BJ (cell line): ENCODE measurements around the gene HLA-DOA. TPM values are rescaled to one million over a fixed set of nuclear protein-coding genes. Genes with fewer than 3 reads are reported as not detected.

Source experiments
- CTCF ChIA-PET: fragments of 350-600 bp; formaldehyde crosslinking; extraction: SDS; loops from one replicate; lab custom pipeline; 2021; ENCODE audit warnings: antibody characterized with exemption, inconsistent platforms; lab: Yijun Ruan, JAX
- POLR2A ChIA-PET: fragments of 300-600 bp; sonication (Branson Sonifier 250); formaldehyde crosslinking; extraction: SDS; loops from one replicate; lab custom pipeline; 2021; ENCODE audit warnings: antibody characterized with exemption; lab: Charles Lee
- DNase-seq: peaks from one replicate; pipeline ENCODE4 v3.0.0-alpha.2; 2011; ENCODE audit warnings: low read depth
- H3K27me3 ChIP-seq: 2 replicates; pipeline ENCODE4 v1.6.0; 2011; ENCODE audit warnings: low read length; ENCODE audit not compliant: control insufficient read depth, insufficient read depth
- H3K36me3 ChIP-seq: 2 replicates; pipeline ENCODE4 v1.5.1; 2011; ENCODE audit warnings: low read length; ENCODE audit not compliant: control insufficient read depth, insufficient read depth
- H3K4me3 ChIP-seq: 2 replicates; pipeline ENCODE4 v1.5.1; 2011; ENCODE audit warnings: low read depth, mild to moderate bottlenecking, control low read depth, low read length
- polyA plus RNA-seq: library from polyadenylated mRNA; depleted of rRNA; stranded (reverse); fragments of >200 nt; gene quantifications from 2 replicates; pipeline ENCODE4 v1.2.3, GENCODE V29; 2011
- TF ChIP-seq, protein P1 (sequence below): IDR thresholded peaks from 2 replicates; pipeline ENCODE4 v1.5.1; 2011; ENCODE audit warnings: low read depth, mild to moderate bottlenecking, control low read depth, inconsistent platforms, low read length, moderate library complexity; ENCODE audit not compliant: insufficient read depth

The HLA-DOA gene
- polyA plus RNA-seq, 1 experiment, result not detected

DNA sequence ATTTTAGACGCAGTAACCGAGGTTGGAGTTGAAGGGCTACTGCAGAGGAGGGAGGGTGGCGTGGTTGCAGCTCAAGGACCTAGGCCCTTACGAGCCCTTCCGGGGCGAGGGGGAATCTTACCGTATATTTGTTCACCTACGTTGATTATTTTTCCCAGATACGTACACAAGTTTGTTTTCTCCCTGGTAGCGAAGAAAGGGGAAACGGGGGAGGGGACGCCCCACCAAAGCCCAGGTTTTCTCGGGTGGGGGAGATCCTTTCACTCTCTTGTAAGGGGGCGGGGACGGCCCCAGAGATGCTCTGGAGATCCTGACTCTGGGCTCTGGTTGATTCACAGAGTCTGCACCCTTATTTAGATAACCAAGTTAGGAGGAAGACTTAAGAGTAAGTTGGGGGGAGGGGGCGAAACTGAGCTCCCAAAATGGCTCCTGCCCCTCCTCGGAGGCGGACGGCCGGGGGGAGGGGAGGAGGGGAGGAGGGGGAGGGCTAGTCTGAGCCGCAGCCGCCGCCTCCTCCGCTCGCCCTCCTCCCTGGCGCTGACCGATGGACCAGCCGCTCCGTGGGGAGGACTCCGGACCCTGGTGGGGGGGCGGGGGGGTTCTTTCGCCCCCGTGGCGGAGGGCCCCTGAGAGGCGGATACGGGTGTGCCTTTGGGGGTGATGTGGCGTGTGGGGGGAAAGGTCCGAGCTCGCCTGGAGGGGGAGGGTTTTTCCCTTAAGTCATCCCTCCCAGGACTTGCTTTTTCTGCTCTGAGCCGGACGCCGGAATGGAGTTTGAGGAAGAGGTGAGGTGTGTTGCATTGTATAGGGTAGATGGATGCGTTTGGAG lies 38.8 kb downstream of the HLA-DOA start:
- POLR2A ChIA-PET, result interaction anchor here (1.5 to 2.0 kb wide), 3 partner anchors 13 to 117 kb away, joined by 8 to 21 read pairs (median 17); partner anchors contain the start of genes PSMB9 and TAP1
- TF ChIP-seq, protein P1, sequence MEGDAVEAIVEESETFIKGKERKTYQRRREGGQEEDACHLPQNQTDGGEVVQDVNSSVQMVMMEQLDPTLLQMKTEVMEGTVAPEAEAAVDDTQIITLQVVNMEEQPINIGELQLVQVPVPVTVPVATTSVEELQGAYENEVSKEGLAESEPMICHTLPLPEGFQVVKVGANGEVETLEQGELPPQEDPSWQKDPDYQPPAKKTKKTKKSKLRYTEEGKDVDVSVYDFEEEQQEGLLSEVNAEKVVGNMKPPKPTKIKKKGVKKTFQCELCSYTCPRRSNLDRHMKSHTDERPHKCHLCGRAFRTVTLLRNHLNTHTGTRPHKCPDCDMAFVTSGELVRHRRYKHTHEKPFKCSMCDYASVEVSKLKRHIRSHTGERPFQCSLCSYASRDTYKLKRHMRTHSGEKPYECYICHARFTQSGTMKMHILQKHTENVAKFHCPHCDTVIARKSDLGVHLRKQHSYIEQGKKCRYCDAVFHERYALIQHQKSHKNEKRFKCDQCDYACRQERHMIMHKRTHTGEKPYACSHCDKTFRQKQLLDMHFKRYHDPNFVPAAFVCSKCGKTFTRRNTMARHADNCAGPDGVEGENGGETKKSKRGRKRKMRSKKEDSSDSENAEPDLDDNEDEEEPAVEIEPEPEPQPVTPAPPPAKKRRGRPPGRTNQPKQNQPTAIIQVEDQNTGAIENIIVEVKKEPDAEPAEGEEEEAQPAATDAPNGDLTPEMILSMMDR, result no peak; the same call in 1 of the 2 replicates
- Histone ChIP-seq H3K4me3 (peak overlapping the region; percentile 74), H3K36me3 (peaks cover 17% of the 10 kb centered on the region), H3K27me3 (no peaks in the 10 kb centered on the region)
- DNase-seq, result no peak
- CTCF ChIA-PET, result interaction anchor here (0.9 to 4.4 kb wide), 6 partner anchors 14 to 132 kb away, joined by 3 to 42 read pairs (median 8); partner anchors contain the start of genes HLA-DMA and TAP2

GRCh38 chr6:32969685-32970412 lies 39.5 kb downstream of the HLA-DOA start:
- peak; percentile 77 for DNase-seq
- Histone ChIP-seq H3K27me3 (no peaks in the 10 kb centered on the region), H3K36me3 (peaks cover 16% of the 10 kb centered on the region), H3K4me3 (peak overlapping the region; percentile 74)
- ChIA-PET CTCF (interaction anchor here (0.6 to 4.7 kb wide), 6 partner anchors 14 to 1721 kb away, joined by 3 to 61 read pairs (median 6); partner anchors contain the start of genes HLA-DMA and TAP2), POLR2A (interaction anchor here (0.6 to 1.6 kb wide), 2 partner anchors 116 to 238 kb away, joined by 8 to 20 read pairs; partner anchors contain the start of genes PSMB9, RING1 and TAP1)
- TF ChIP-seq, protein P1, result peak; percentile 15; the same call in 1 of the 2 replicates

GRCh38 chr6:32968867-32969684 lies 40.3 kb downstream of the HLA-DOA start:
- CTCF ChIA-PET, result interaction anchor here (0.6 to 4.7 kb wide), 5 partner anchors 14 to 1721 kb away, joined by 3 to 61 read pairs (median 4); partner anchors contain the start of genes HLA-DMA and TAP2
- H3K36me3 ChIP-seq, result peaks cover 10% of the 10 kb centered on the region
- H3K27me3 ChIP-seq, result no peaks in the 10 kb centered on the region
- no peak for DNase-seq
- H3K4me3 ChIP-seq, result peak overlapping the region; percentile 74
- POLR2A ChIA-PET, result interaction anchor here (0.6 kb wide), 1 partner anchor 239 kb away, joined by 20 read pairs; the partner anchor contains the start of gene RING1
- TF ChIP-seq, protein P1, result peak; percentile 25; the same call in 1 of the 2 replicates

- Histone ChIP-seq H3K27me3 (no peaks in the 10 kb centered on the region), H3K36me3 (peaks cover 10% of the 10 kb centered on the region), H3K4me3 (peak within 1 kb of the TSS; percentile 74)
- ChIA-PET POLR2A (interaction anchor here (0.5 kb wide), 1 partner anchor 13 kb away, joined by 6 read pairs; no protein-coding TSS in a partner anchor), CTCF (interaction anchor here (1.2 to 4.7 kb wide), 7 partner anchors 11 to 130 kb away, joined by 3 to 61 read pairs (median 9); partner anchors contain the start of genes HLA-DMA and TAP2)
- TF ChIP-seq, protein P1, result no peak
- DNase-seq, result peak; percentile 67
These were observed 41.1 kb downstream of the HLA-DOA start, which contains the start of gene BRD2 for GRCh38 chr6:32968093-32968866. TSS of gene BRD2 (plus strand) at chr6:32968594. CDS start at chr6:32972899, 4,305 bp downstream.
